ENCODE measurements around the gene PRDM5.

- TF ChIP-seq CTCF (CRISPR knock-in tag; IDR thresholded peaks at IDR 0.05) (no peak), RNF2 (conservative IDR thresholded peaks at IDR 0.05; ENCODE audit: low read depth) (no peak), SIN3A (IDR thresholded peaks at IDR 0.05; ENCODE audit: borderline replicate concordance, low read depth, low read length) (no peak)
Measured at GRCh38 chr4:120722655-120723054, 199.9 kb downstream of the PRDM5 start.
